ENCODE data around the gene PRKAR1B.

- no peak for TF ChIP-seq CTCF (IDR thresholded peaks at IDR 0.05)
- no peak for TF ChIP-seq POLR2A (IDR thresholded peaks at IDR 0.05)
Measured at GRCh38 chr7:659996-660395, 67.1 kb downstream of the PRKAR1B start.
